Body of pancreas (tissue), 4 donors: ENCODE results near the gene HS3ST4.

ENCODE experiments used
- CTCF ChIP-seq, 7 experiments: fragments of 450-650 bp in 4 of 7; fragments of 200-600 bp in 3 of 7; sonication (generic) in 3 of 7; IDR thresholded peaks; one replicate each; pipeline ENCODE4 v1.5.1; 2016 to 2019; ENCODE audit warnings: antibody characterized with exemption in 7 of 7
- POLR2A ChIP-seq, 3 donors: fragments of 450-650 bp; IDR thresholded peaks; one replicate each; pipeline ENCODE4 v1.6.1; 2016; ENCODE audit warnings: antibody characterized with exemption in 3 of 3, mild to moderate bottlenecking in 2 of 3

GRCh38 chr16:25812215-25812614 lies 120.5 kb downstream of the HS3ST4 start:
- TF ChIP-seq CTCF (IDR thresholded peaks at IDR 0.05) (no peak), POLR2A (IDR thresholded peaks at IDR 0.05) (no peak)
